Thymus (tissue), 11 donors: ENCODE measurements around the gene SUGCT. TPM values are rescaled to one million over a fixed set of nuclear protein-coding genes. Genes with fewer than 3 reads are reported as not detected.
"Not testable (repeated sequence)": the region's sequence is repeated elsewhere in the genome, so short reads cannot be mapped to it uniquely, and the experiment has no call there.

Experiments used
- DNase-seq, 9 donors: peaks; one replicate each; pipeline ENCODE4 v3.0.0-alpha.2; 2013; ENCODE audit warnings: low spot score in 9 of 9, low read depth in 6 of 9, missing footprints in 1 of 9
- H3K27ac ChIP-seq, 2 donors: one replicate each; pipeline ENCODE4 v1.5.1; 2013; ENCODE audit warnings: control low read depth in 1 of 2, low read depth in 1 of 2, low read length in 1 of 2, mild to moderate bottlenecking in 1 of 2, moderate library complexity in 1 of 2
- H3K27me3 ChIP-seq, 2 donors: one replicate each; pipeline ENCODE4 v1.5.1; 2013; ENCODE audit warnings: low read length in 1 of 2; ENCODE audit not compliant: control insufficient read depth in 2 of 2, insufficient read depth in 1 of 2
- H3K36me3 ChIP-seq, 2 donors: one replicate each; pipeline ENCODE4 v1.5.1; 2013; ENCODE audit warnings: low read length in 1 of 2, mild to moderate bottlenecking in 1 of 2, moderate library complexity in 1 of 2; ENCODE audit not compliant: control insufficient read depth in 2 of 2, insufficient read depth in 2 of 2
- H3K4me1 ChIP-seq, 2 donors: one replicate each; pipeline ENCODE4 v1.5.1; 2013; ENCODE audit warnings: low read length in 2 of 2; ENCODE audit not compliant: control insufficient read depth in 2 of 2, insufficient read depth in 2 of 2
- H3K4me3 ChIP-seq, 2 donors: one replicate each; pipeline ENCODE4 v1.5.1; 2013; ENCODE audit warnings: low read length in 2 of 2, control low read depth in 1 of 2, mild to moderate bottlenecking in 1 of 2
- H3K9me3 ChIP-seq, 2 donors: one replicate each; pipeline ENCODE4 v1.5.1; 2013; ENCODE audit warnings: low read length in 1 of 2, mild to moderate bottlenecking in 1 of 2; ENCODE audit not compliant: control insufficient read depth in 2 of 2, insufficient read depth in 1 of 2
- WGBS: extraction: QIAGEN DNeasy Blood & Tissue Kit; methylation state at CpG from one replicate; pipeline ENCODE4 v1.1.7; 2013; 5-methylcytosine and 5-hydroxymethylcytosine counted together
- polyA plus RNA-seq: library from polyadenylated mRNA; stranded (reverse); fragments of 200-250 nt; gene quantifications from one replicate; pipeline ENCODE4 v1.2.3, GENCODE V29; 2013
- total RNA-seq: library from RNA; stranded (reverse); fragments of 120-200 nt; gene quantifications from one replicate; pipeline ENCODE4 v1.2.4, GENCODE V29; 2013
- donor health status: healthy.

The SUGCT gene
- total and polyA plus RNA-seq, 2 donors = 1.6 to 5.5 TPM

- Histone ChIP-seq H3K4me1 (no peaks in the 10 kb centered on the region), H3K4me3 (no peak overlapping the region), H3K9me3 (no peaks in the 10 kb centered on the region), H3K36me3 (no peaks in the 10 kb centered on the region), H3K27me3 (no peaks in the 10 kb centered on the region), H3K27ac (no peak overlapping the region)
- 92% methylated on average over 1 of the region's 1 CpG for WGBS
- DNase-seq = no peak
These were observed 266.6 kb downstream of the SUGCT start for GRCh38 chr7:40401406-40401805.

DNA sequence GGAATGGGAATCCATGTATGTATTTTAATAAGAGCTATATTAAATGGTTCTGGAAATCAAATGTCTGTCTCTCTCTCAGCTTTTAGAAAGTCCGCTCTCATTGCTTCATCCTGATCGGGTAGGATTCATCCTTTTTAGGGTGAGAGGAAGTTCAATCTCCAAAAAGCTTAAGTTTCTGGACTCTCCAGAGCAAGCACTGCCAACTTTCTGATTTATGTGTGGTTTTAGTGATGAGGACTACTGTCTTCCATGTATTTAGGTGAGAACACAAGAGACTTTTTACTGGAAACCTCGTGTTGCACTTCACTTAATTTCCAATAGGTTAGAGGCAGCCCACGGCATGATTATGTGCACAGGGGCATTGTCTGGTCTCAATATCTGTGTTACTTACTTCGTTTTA, 267.9 kb downstream of the SUGCT start:
- no peaks in the 10 kb centered on the region for H3K36me3 ChIP-seq
- no peak for DNase-seq
- WGBS = 67% methylated on average over 5 of the region's 5 CpGs
- no peaks in the 10 kb centered on the region for H3K9me3 ChIP-seq
- H3K4me3 ChIP-seq = no peak overlapping the region
- no peaks in the 10 kb centered on the region for H3K4me1 ChIP-seq
- H3K27me3 ChIP-seq = no peaks in the 10 kb centered on the region
- no peak overlapping the region for H3K27ac ChIP-seq

- no peaks in the 10 kb centered on the region for H3K9me3 ChIP-seq
- no peak overlapping the region for H3K4me3 ChIP-seq
- H3K27ac ChIP-seq = no peak overlapping the region
- no peaks in the 10 kb centered on the region for H3K4me1 ChIP-seq
- 92% methylated on average over 3 of the region's 3 CpGs for WGBS
- no peaks in the 10 kb centered on the region for H3K27me3 ChIP-seq
- no peaks in the 10 kb centered on the region for H3K36me3 ChIP-seq
- no peak for DNase-seq
These were observed 269.1 kb downstream of the SUGCT start for GRCh38 chr7:40403703-40404476.

DNA sequence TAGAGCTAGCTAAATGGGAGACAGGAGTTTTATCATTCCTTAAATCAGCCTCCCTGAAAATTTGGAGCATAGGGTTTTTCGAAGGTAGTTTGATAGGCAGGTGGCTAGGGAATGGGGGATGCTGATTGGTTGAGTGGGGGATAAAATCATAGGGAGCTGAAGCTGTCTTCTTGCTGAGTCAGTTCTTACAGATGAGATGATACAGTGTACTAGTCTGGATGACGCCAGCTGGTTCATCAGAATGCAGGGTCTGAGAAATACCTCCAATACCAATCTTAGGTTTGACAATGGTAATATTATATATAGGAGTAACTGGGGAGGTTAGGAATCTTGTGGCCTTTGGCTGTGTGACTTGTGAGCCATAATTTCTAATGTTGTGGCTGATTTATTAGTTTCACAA, 271.2 kb downstream of the SUGCT start:
- Histone ChIP-seq H3K4me1 (no peaks in the 10 kb centered on the region), H3K36me3 (no peaks in the 10 kb centered on the region), H3K4me3 (no peak overlapping the region), H3K27ac (no peak overlapping the region), H3K9me3 (no peaks in the 10 kb centered on the region), H3K27me3 (no peaks in the 10 kb centered on the region)
- 96% methylated on average over 2 of the region's 2 CpGs for WGBS
- DNase-seq = no peak

DNA sequence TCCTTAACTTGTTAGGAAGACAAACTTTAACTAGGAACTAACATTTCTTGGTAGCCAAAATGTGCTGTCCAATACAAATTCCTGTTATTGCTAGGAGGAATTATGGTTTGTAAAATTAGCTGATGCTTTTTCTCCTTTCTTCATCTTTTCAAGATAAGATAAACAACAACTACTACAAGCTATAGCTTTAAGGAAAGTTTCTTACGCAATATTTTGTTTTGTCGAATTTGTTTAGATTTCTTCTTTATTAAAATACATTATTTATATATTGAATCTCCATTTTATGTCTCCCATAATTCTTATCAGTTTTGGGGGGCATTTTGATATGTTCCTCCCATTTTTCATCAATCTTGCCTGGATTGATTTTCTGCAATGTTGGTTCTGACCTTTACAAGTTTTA, 277.5 kb downstream of the SUGCT start:
- Histone ChIP-seq H3K9me3 (no peaks in the 10 kb centered on the region), H3K27me3 (no peaks in the 10 kb centered on the region), H3K36me3 (no peaks in the 10 kb centered on the region), H3K4me1 (no peaks in the 10 kb centered on the region), H3K4me3 (no peak overlapping the region), H3K27ac (no peak overlapping the region)
- 96% methylated on average over 2 of the region's 2 CpGs for WGBS
- DNase-seq = no peak

- not testable (repeated sequence) for H3K27me3 ChIP-seq, H3K4me3 ChIP-seq, DNase-seq, H3K36me3 ChIP-seq, H3K4me1 ChIP-seq, H3K27ac ChIP-seq, H3K9me3 ChIP-seq
- 94% methylated on average over 9 of the region's 9 CpGs for WGBS
These were observed 279.9 kb downstream of the SUGCT start for GRCh38 chr7:40414704-40415103.

DNA sequence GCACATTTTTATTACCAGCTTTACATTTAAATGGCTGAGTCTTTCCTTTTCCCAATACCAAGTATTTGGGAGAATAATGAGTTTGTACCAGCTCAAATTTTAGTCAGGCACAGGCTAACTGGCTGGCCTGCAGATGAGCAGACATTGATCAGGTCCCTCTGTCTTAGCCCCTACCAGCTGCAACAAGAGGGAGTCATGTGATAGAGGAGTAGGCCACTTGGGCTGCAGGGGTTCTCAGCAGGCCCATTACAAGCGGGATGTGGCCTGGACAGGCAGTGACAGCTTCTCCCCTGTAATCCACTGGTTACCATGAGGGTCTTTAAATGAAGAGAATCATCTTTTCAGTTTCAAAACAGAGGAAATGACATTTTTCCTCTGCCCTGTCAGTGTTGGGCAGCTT, 283.6 kb downstream of the SUGCT start:
- no peaks in the 10 kb centered on the region for H3K27me3 ChIP-seq
- no peaks in the 10 kb centered on the region for H3K4me1 ChIP-seq
- no peaks in the 10 kb centered on the region for H3K9me3 ChIP-seq
- WGBS = 96% methylated on average over 1 of the region's 1 CpG
- no peaks in the 10 kb centered on the region for H3K36me3 ChIP-seq
- H3K4me3 ChIP-seq = no peak overlapping the region
- no peak overlapping the region for H3K27ac ChIP-seq
- no peak for DNase-seq

DNA sequence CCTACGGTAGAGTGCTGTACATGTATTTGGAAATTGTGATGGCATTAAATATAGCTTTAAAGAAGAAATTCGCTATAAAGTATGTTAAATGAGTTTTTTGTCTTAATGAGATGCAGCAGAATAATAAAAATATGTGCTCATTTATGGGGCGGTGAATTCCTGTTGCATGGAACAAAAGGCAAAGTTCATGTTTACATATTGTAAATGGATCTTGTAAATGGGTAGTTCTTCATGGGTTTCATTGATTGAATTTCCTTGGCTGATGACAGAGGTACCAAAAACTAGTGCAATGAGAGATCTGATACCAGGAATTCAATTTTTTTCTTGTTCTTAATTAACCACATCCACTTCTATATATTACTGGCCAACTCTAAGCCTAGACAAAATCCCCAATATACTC, 284.2 kb downstream of the SUGCT start:
- Histone ChIP-seq H3K36me3 (no peaks in the 10 kb centered on the region), H3K27me3 (no peaks in the 10 kb centered on the region), H3K4me1 (no peaks in the 10 kb centered on the region), H3K9me3 (no peaks in the 10 kb centered on the region), H3K27ac (no peak overlapping the region), H3K4me3 (no peak overlapping the region)
- DNase-seq = no peak
- WGBS = 96% methylated on average over 3 of the region's 3 CpGs

DNA sequence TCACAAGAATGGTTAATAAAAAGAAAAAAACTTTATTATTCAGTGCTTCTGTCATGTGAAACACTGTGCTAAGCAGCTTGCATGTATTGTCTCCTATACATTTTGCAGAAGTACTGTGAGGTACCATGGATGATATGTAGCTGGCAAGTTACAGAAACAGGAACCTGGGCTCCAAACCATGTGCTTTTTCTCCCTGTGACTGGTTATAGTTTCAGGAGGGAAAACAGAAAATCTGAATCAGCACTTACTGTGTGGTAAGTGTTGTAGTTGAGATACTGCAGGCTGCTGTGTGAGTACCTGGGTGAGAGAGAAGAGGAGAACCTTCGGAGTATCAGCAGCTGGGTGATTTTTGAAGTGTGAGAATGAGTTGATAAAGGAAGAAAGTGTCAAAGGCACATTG, 285.0 kb downstream of the SUGCT start:
- 0% methylated on average over 1 of the region's 1 CpG for WGBS
- Histone ChIP-seq H3K27ac (no peak overlapping the region), H3K4me3 (no peak overlapping the region), H3K27me3 (no peaks in the 10 kb centered on the region), H3K4me1 (no peaks in the 10 kb centered on the region), H3K36me3 (no peaks in the 10 kb centered on the region), H3K9me3 (no peaks in the 10 kb centered on the region)
- peak in 2 of 9 donors; percentile 1 to 9 for DNase-seq
